HS-5 (cell line): ENCODE measurements around the gene NMT1.
"Not testable (repeated sequence)": the region's sequence is repeated elsewhere in the genome, so short reads cannot be mapped to it uniquely, and the experiment has no call there.

Source experiments
- DNase-seq: peaks from one replicate; pipeline ENCODE4 v3.0.0-alpha.2; 2012; ENCODE audit warnings: low read depth

The NMT1 gene

GRCh38 chr17:45120558-45120957 is 59.4 kb downstream of the NMT1 start:
- DNase-seq: no peak

GRCh38 chr17:45121055-45121454 is 59.9 kb downstream of the NMT1 start:
- no peak for DNase-seq

DNA sequence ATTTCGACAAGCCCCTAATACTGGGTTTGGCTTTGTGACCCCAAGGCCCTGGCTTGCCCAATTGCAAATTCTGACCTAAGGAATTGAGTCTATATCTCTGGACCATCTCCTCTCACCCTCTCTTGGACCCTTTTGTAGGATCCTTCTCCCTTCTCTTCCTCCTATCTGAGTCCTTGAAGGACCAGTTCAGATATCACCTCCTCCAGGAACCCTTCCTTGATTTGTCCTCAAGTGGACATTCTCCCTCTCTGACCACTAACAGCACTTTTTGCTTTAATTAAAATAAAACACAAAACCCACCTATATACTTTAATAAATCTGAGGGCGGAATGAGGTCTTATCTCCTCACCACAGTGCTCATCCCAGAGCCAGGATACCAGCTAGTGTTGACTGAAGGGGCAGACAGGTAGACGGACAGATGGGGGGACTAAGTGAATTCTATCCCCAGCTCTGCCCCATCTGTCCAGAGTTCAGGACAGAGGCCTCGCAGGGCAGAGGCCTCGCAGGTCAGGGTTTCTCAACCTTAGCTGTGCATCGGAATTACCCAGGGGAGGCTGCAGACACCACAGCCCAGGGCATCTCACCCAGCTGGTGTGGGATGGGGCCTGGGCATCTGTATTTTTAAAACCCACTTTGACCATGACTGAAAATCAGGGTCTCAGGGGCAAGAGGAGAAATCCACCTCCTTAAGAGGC is 62.1 kb downstream of the NMT1 start:
- DNase-seq: no peak

GRCh38 chr17:45123930-45124796 is 63.0 kb downstream of the NMT1 start:
- DNase-seq: peak; percentile 67

- DNase-seq: not testable (repeated sequence)
These were observed 63.6 kb downstream of the NMT1 start for GRCh38 chr17:45124797-45125122.

- no peak for DNase-seq
These were observed 64.4 kb downstream of the NMT1 start for GRCh38 chr17:45125509-45125908.

DNA sequence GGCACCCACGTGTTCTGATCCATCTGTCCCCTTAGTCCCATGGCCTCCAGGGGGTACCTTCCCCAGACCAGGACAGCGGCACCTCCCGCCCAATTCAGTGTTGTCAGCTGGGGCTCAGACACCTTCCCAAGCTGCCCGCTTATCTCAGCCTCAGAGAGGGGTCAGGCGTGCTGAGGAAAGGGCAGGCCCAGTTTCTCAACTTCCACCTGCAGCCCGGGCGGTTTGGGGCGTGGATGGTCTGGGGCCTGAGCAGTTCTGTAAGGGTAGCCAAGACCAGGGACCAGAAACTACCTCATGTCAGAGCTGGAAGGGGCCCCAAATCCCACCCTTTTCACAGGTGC is 66.1 kb downstream of the NMT1 start:
- DNase-seq: no peak

GRCh38 chr17:45127548-45128300 is 66.6 kb downstream of the NMT1 start:
- no peak for DNase-seq

GRCh38 chr17:45128331-45128730 is 67.2 kb downstream of the NMT1 start:
- DNase-seq: no peak

GRCh38 chr17:45128989-45129388 is 67.9 kb downstream of the NMT1 start:
- no peak for DNase-seq

DNA sequence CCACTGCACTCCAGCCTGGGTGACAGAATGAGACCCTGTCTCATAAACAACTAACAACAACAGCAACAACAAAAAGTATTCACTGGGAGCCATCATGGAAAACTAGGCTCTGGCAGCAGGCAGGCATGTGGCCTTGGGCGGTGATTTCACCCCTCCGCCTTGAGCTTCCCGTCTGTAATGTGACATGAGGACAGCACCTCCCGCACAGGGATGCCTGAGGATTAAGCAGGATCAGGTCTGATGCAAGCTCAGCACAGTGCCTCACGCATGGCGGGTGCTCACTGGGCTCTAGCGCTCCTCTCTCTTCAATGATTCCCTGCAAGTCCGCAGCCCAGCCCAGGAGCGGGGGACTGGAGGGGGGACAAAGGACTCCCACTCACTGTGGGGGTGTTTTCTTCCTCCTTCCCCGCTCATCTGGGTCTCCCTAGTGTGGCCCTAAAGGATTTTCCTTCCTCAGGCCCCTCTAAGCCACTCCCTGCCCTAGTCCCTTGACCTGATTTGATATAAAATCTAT is 68.4 kb downstream of the NMT1 start:
- no peak for DNase-seq

- no peak for DNase-seq
These were observed 69.0 kb downstream of the NMT1 start for GRCh38 chr17:45129940-45130680.

DNA sequence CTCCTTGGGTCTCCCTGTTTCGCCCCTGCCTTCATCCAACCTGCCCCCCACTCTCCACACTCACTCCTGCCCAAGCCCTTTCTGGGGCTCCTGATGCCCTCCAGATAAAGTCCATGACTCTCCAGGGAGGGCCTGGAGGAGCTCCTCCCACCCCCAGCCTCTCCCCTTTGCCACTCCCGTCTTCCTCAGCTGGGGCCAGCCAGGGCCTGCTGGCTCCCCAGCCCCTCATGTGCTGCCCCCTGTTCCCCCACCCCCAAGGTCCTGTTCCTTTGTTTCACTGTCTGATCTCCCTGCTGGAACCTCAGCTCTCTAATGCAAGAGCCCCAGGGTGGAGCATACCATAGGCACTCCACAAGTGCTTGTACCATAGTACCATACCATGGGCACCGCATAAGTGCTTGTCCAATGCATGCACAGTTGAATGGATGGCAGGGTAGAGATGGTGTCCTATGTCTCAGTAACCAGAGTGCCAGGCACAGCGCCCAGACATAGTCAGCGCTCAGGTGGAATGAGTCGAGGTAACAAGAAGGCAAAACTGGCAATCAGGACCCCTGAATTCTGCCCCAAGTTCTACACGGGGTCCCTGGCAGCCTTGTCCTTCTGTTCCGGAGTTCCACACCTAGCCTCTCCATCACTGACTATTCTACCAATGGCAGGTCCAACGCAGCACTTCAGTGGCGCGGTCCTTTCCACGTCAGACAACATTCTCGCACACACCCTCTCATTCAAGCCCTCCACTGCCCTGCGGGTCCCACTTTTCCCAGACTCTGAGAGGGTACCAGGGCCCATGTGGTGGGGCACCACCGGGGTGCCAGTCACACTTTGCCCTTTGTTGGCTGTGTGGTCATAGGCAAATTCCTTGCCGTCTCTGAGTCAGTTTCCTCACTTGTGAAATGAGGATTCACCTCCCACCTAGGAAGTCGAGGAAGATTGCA is 69.8 kb downstream of the NMT1 start:
- DNase-seq: no peak

GRCh38 chr17:45131616-45132319 is 70.7 kb downstream of the NMT1 start:
- no peak for DNase-seq

- no peak for DNase-seq
These were observed 71.1 kb downstream of the NMT1 start, which contains the start of gene PLCD3 for GRCh38 chr17:45132320-45132571. PLCD3 (minus strand) TSS chr17:45132515; CDS start chr17:45132410, 105 bp downstream.

- DNase-seq: peak; percentile 32
These were observed 71.7 kb downstream of the NMT1 start for GRCh38 chr17:45132572-45133463.

DNA sequence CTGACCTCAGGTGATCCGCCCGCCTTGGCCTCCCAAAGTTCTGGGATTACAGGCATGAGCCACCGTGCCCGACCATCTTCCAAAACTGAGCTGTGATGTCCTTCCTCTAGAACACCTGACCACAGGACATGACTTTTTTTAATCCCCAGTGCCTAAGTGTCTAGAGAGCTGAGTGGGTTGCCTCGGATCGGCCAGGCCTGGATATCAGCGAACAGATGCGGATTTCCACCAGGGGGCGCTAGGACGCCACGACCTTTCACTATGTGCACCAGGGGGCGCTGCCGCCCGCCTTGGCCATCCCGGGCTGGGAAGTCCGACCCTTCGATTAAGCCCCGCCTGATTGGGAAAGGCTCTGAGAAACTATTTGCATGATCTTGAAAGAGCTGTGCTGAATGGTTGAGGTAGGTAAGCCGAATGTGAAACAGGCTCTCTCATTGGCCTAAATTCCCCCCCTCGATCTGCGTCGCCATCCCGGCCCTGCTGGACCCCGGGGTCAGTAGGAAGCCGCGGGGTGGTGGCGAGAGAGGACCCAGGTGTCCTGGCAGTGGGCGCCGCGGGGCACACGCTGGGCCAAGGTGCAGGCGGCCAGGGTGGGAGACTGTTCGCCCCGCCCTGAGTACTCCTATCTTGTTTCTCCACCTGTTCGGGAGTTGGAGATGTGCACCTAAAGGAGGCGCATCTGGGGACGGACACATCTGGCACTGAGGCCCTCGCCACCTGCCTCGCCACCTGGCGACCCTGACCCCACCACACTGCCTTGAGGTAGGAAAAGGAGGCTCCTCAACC is 74.3 kb downstream of the NMT1 start, which contains the start of gene ACBD4:
TSS of gene ACBD4 (plus strand) at position 496 of the 786 bp plus-strand sequence. CDS start 458 bp downstream, outside the sequence.
- DNase-seq: peak; percentile 90
